Progenitor cell of endocrine pancreas (in vitro differentiated cells): ENCODE results near the gene CNTNAP5. TPM values are rescaled to one million over a fixed set of nuclear protein-coding genes. Genes with fewer than 3 reads are reported as not detected.
"Not testable (repeated sequence)": the region's sequence is repeated elsewhere in the genome, so short reads cannot be mapped to it uniquely, and the experiment has no call there.

Experiments used
- DNase-seq: peaks from one replicate; pipeline ENCODE4 v3.0.0; 2021; ENCODE audit warnings: low spot score; ENCODE audit not compliant: unreplicated experiment
- H3K27ac Mint-ChIP-seq: 2 replicates; pipeline ENCODE4 v1.8.0; 2021; ENCODE audit warnings: mild to moderate bottlenecking, moderate library complexity, mixed read lengths
- H3K27me3 Mint-ChIP-seq: 2 replicates; pipeline ENCODE4 v1.8.0; 2021; ENCODE audit warnings: mixed read lengths
- H3K36me3 Mint-ChIP-seq: 2 replicates; pipeline ENCODE4 v1.8.0; 2022; ENCODE audit warnings: mixed read lengths; ENCODE audit not compliant: insufficient read depth
- H3K4me1 Mint-ChIP-seq: 2 replicates; pipeline ENCODE4 v1.8.0; 2021; ENCODE audit warnings: low read depth, mixed read lengths
- H3K4me3 Mint-ChIP-seq: 2 replicates; pipeline ENCODE4 v1.8.0; 2021; ENCODE audit warnings: low read depth, mild to moderate bottlenecking, moderate library complexity, mixed read lengths
- H3K9me3 Mint-ChIP-seq: 2 replicates; pipeline ENCODE4 v1.8.0; 2021; ENCODE audit warnings: low read depth, mixed read lengths
- total RNA-seq: library from RNA; stranded (reverse); gene quantifications from 2 replicates; pipeline ENCODE4 v1.2.1, GENCODE V29; 2021
- TF ChIP-seq, protein P1 (sequence below): fragments of 200-600 bp; sonication (generic); IDR thresholded peaks from one replicate; pipeline ENCODE4 v1.5.0; 2021; ENCODE audit warnings: antibody characterized with exemption, mild to moderate bottlenecking; ENCODE audit not compliant: unreplicated experiment

Gene CNTNAP5
- total RNA-seq, 1 donor from 2014 or later = 5.3 TPM

DNA sequence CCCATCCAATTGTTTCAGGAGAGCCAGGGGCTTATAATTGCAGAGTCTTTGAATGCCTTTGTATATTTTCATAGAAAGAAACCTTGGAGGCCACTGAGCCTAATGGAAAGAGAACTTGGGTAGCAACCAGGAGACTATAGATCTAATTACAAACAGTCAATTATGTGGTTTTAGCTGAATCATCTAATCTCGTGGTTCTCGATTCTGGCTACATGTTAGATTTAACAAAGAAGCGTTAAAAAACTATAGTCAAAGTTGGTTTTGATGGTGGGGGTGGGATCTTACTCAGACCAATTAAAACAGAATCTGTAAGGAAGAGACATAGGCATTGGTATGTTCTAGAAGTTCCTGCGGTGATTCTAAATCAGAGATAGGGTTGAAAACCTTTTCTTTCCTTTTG is 344.1 kb downstream of the CNTNAP5 start:
- no peaks in the 10 kb centered on the region for H3K27me3 Mint-ChIP-seq
- no peak overlapping the region for H3K4me3 Mint-ChIP-seq
- no peaks in the 10 kb centered on the region for H3K9me3 Mint-ChIP-seq
- no peak for DNase-seq
- TF ChIP-seq, protein P1, sequence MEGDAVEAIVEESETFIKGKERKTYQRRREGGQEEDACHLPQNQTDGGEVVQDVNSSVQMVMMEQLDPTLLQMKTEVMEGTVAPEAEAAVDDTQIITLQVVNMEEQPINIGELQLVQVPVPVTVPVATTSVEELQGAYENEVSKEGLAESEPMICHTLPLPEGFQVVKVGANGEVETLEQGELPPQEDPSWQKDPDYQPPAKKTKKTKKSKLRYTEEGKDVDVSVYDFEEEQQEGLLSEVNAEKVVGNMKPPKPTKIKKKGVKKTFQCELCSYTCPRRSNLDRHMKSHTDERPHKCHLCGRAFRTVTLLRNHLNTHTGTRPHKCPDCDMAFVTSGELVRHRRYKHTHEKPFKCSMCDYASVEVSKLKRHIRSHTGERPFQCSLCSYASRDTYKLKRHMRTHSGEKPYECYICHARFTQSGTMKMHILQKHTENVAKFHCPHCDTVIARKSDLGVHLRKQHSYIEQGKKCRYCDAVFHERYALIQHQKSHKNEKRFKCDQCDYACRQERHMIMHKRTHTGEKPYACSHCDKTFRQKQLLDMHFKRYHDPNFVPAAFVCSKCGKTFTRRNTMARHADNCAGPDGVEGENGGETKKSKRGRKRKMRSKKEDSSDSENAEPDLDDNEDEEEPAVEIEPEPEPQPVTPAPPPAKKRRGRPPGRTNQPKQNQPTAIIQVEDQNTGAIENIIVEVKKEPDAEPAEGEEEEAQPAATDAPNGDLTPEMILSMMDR = no peak
- H3K36me3 Mint-ChIP-seq = no peaks in the 10 kb centered on the region
- H3K27ac Mint-ChIP-seq = no peak overlapping the region
- H3K4me1 Mint-ChIP-seq = no peaks in the 10 kb centered on the region

DNA sequence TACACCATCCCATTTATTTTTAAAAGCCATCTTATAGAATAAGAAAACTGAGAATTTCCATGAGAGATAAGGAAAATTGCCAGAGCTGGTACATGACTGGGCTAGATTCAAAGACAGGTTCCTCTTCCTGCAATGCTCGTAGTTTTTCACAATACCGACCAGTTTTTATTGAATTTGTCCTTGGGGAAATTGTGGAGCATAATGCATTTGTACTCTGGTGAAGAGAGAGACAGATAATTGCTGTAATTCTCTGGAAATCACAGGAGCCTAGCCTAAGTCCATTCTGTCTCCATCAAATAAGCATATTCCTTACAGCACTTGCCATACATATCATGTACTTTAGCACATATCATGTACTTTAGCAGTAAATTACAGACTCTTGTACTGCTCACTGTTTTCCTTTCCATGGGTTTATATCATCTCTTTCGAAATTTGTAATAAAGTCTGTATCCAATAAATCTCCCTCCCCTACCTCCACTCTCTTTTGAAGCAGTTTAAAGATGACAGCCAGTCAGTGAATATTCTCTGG is 355.2 kb downstream of the CNTNAP5 start:
- Mint-ChIP-seq H3K27me3 (no peaks in the 10 kb centered on the region), H3K36me3 (no peaks in the 10 kb centered on the region), H3K9me3 (peaks cover 4% of the 10 kb centered on the region), H3K4me3 (no peak overlapping the region), H3K4me1 (no peaks in the 10 kb centered on the region), H3K27ac (peak overlapping the region; percentile 23)
- TF ChIP-seq, protein P1 = no peak
- DNase-seq = no peak

DNA sequence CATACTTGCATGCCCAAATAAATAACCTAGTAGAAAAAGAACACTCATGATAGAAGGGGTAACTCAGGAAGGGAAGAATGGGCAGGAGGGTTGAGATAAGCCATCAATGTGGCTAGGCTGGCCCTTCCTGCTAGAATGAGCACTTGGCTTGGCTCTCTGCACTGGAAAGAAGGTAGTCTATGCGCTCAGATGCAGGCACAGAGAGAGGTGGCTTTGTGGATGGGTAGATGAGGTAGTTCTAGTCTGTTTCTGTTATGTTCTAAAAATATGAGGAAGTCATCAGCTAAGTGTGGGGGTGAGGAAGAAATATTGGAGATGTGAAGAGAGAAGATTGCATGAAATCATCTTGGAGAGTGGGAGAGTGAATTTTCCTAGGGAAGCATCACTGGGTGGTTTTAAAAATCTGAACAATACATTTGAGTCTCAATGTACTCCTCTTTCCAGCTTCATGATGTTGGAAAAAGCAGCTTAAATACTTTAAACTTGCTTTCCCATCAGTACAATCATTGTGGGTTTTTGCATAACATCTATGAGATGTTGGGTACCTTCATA is 357.1 kb downstream of the CNTNAP5 start:
- H3K4me1 Mint-ChIP-seq = no peaks in the 10 kb centered on the region
- H3K9me3 Mint-ChIP-seq = peaks cover 4% of the 10 kb centered on the region
- H3K27me3 Mint-ChIP-seq = no peaks in the 10 kb centered on the region
- no peak overlapping the region for H3K4me3 Mint-ChIP-seq
- TF ChIP-seq, protein P1 = no peak
- no peaks in the 10 kb centered on the region for H3K36me3 Mint-ChIP-seq
- DNase-seq = no peak
- H3K27ac Mint-ChIP-seq = no peak overlapping the region

DNA sequence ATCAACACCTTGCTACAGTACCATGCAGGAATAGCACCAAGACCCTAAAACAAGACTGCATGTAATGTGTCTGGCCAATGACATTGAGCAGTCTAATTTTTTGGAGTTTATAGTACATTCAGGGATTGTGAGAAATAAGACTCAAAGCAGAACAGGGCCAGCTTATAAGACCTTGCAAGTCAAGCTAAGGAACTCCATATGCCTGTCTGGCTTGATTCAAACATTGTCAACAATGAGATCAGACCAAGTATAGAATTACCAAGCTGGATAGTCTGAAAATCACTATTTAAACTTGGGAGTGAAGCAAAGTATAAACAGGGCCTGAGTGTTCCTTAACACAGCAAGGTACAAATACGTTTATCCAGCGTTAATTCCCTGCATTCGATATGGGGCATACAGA is 370.9 kb downstream of the CNTNAP5 start:
- TF ChIP-seq, protein P1 = no peak
- Mint-ChIP-seq H3K9me3 (no peaks in the 10 kb centered on the region), H3K27ac (no peak overlapping the region), H3K27me3 (no peaks in the 10 kb centered on the region), H3K4me3 (no peak overlapping the region), H3K4me1 (no peaks in the 10 kb centered on the region), H3K36me3 (no peaks in the 10 kb centered on the region)
- no peak for DNase-seq

DNA sequence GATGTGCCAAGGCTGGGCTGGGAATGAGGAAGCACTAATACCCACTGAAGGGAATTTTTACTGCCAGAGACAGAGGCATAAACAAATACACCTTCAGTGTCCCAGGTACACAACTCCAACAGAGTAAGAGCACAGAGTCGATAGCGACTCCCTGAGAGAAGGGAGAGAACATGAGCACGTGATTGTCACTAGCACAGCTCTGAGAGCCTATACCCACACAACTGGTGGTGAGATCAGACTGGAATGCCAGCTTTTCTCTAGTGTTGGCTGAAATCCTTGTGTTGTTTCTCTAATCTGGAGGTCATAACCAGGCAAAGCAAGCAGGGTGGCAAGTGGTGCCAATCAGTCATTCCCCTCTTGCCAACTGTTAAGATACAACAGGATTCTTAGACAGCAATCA is 377.2 kb downstream of the CNTNAP5 start:
- DNase-seq = no peak
- TF ChIP-seq, protein P1 = no peak
- no peaks in the 10 kb centered on the region for H3K27me3 Mint-ChIP-seq
- H3K36me3 Mint-ChIP-seq = peaks cover under 1% of the 10 kb centered on the region
- no peaks in the 10 kb centered on the region for H3K4me1 Mint-ChIP-seq
- H3K9me3 Mint-ChIP-seq = peaks cover 1% of the 10 kb centered on the region
- H3K27ac Mint-ChIP-seq = no peak overlapping the region
- H3K4me3 Mint-ChIP-seq = no peak overlapping the region

DNA sequence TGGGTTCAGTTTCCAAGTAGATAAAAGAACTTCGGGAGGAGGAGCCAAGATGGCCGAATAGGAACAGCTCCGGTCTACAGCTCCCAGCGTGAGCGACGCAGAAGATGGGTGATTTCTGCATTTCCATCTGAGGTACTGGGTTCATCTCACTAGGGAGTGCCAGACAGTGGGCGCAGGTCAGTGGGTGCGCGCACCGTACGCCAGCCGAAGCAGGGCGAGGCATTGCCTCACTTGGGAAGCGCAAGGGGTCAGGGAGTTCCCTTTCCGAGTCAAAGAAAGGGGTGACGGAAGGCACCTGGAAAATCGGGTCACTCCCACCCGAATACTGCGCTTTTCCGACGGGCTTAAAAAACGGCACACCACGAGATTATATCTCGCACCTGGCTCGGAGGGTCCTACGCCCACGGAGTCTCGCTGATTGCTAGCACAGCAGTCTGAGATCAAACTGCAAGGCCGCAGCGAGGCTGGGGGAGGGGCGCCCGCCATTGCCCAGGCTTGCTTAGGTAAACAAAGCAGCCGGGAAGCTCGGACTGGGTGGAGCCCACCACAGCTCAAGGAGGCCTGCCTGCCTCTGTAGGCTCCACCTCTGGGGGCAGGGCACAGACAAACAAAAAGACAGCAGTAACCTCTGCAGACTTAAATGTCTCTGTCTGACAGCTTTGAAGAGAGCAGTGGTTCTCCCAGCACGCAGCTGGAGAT is 382.9 kb downstream of the CNTNAP5 start:
- H3K27ac Mint-ChIP-seq, H3K4me3 Mint-ChIP-seq, H3K36me3 Mint-ChIP-seq, DNase-seq, H3K9me3 Mint-ChIP-seq, H3K4me1 Mint-ChIP-seq, H3K27me3 Mint-ChIP-seq: not testable (repeated sequence)
